Activated T-helper 1 cell treated with anti-CD3 and anti-CD28 coated beads, Interleukin-2, amount 50 U/mL, for 16 hours (primary cell): ENCODE results near the gene BLOC1S1.

ENCODE experiments used
- DNase-seq, 2 donors: peaks; one replicate each; pipeline ENCODE4 v3.0.0-alpha.2; 2020; ENCODE audit warnings: low read depth in 1 of 2, low spot score in 1 of 2

BLOC1S1 gene

DNA sequence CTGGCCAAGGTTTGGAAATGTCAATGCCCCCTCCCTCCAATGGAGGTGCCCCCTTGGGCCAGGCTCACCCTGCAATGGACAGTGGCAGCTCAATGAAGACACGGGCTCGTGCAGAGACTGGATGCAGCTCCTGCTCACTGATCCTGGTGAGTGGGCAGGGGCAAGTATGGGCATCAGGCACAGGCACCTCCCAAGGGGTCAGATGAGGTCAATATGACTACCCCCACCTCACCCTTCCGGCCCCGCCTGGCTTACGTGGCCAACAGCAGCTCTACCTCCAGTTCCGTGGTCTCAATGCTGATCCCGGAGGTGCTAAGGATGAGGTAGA is 21.7 kb upstream of the BLOC1S1 start:
- DNase-seq, result no peak

GRCh38 chr12:55694651-55695050 is 21.2 kb upstream of the BLOC1S1 start:
- DNase-seq, result no peak

GRCh38 chr12:55695349-55695748 is 20.5 kb upstream of the BLOC1S1 start:
- DNase-seq, result no peak

- no peak for DNase-seq
Measured at GRCh38 chr12:55696141-55696540, 19.7 kb upstream of the BLOC1S1 start.

DNA sequence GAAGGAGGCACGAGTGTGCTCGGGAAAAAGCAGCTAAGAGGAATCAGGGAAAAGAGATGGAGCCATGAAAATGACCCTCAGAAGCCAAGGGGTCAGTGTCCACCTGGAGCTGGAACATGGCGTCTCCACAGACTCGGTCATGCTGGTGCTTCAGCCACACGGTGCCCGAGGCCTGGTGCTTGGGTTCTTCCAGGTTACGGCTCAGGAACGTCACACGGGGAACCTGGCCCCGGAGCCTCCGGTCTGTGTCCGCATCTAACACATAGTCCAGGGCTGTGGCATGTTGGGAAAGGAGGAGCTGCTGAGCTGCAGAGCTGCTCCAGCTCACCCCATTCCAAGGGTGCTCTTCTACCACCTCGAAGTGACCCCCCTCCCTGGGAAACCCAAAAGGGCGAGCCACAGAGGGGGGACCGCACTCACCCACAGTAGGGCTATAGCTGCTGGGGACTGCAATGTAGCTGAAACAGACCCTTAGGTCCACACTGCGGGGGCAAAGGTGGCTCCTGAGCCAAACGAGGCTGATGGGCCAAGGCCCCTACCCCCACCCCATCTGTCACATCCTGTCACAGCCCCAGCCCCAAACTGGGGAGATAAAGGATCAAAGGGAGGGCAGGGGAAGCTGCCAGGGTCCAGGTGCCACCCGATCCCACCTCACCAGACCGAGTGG is 18.9 kb upstream of the BLOC1S1 start:
- DNase-seq, result no peak

- DNase-seq, result no peak
Measured at GRCh38 chr12:55697686-55698085, 18.2 kb upstream of the BLOC1S1 start.

DNA sequence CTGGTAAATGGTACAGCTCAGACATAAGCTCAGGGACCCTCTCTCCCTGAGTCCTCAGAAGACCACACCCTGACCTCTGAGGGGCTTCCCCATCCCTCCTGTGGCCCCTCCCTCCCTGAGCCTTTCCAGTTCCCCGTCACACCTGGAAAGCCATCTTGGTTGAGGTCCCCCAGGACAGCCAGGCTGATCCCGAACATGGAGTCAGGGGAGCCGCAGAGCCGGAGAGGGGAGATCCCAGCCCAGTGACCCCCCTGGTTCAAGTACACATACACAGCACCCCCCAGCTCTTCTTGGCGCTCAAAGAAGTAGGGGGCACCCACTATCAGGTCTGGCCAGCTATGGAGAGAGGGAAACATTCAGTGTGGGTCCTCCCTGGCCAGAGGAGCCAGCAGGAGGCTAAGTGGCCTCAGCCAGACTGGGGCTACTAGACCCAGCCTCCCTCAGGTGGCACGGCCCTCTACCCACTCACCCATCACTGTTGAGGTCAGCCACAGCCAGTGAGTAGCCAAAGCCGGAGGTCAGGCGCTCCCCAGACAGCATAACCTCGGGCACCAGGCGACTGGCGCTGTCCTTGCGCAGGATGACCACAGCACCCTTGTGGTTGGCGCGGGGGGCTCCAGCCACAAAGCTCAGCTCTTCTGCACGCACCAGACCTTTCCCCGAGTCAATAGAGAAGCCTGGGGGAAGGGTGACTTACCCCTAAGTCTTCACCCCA is 17.4 kb upstream of the BLOC1S1 start:
- no peak for DNase-seq

DNA sequence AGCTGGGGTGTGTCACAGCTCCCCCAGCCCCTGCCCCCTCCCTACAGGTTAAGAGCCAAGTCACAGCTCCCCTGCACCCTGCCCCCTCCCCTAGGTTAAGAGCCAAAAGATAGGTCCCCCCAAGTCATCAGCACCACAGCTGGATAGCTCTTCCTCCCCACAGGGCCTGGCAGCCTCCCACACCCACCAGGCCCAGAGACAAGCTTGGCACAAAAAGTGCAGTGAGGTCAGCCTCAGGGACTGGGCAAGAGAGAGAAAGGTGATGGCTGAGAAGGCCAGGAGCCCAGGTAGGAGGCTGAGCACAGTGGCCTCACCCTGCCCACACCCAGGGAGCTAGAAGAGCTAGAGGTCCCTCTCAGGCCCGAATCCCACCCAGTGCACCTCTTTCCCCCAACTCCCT is 16.9 kb upstream of the BLOC1S1 start:
- no peak for DNase-seq

GRCh38 chr12:55699471-55700055 is 16.3 kb upstream of the BLOC1S1 start:
- no peak for DNase-seq

GRCh38 chr12:55700255-55701018 is 15.4 kb upstream of the BLOC1S1 start:
- DNase-seq, result no peak

DNA sequence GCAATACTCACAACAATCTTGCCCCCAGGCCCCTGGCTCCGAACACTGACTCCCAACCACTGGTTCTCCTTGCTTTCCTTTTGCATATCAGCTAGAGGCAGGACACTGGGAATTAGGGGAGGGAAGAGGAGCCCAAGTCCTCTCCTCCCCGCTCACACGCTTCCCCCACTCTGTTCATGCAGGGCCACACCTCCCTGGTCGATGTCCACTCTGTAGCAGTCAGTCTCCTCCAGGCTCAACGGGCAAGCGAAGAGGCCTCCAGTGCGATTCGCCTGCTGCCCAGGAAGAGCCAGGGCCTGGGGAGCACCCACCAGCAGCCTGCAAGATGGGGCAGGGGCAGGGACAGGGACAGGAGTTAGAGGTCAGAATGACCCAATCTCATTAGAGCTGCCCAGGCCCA is 13.0 kb upstream of the BLOC1S1 start:
- no peak for DNase-seq

DNA sequence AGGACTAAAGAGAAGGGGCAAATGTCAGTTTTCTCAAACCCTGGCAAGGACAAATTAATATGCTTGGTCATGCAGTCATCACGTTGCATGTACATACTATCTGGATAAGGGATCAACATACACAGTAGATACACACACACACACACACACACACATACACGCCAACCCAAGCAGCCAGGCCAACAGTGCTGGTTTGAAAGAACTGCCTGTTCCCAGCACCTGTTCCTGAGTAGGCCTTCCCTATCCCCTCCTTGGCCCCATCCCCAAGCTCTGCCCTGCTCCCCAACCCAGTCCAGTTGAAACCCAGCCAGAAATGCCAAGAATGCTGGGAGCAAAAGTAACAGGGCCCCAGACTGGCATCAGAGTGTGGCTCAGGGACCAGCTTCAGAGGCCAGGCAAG is 12.6 kb upstream of the BLOC1S1 start:
- DNase-seq, result no peak

GRCh38 chr12:55703901-55704761 is 11.7 kb upstream of the BLOC1S1 start:
- DNase-seq, result no peak

- DNase-seq, result no peak
Measured at GRCh38 chr12:55704824-55705718, 10.8 kb upstream of the BLOC1S1 start.

GRCh38 chr12:55705782-55706402 is 10.0 kb upstream of the BLOC1S1 start:
- no peak for DNase-seq

DNA sequence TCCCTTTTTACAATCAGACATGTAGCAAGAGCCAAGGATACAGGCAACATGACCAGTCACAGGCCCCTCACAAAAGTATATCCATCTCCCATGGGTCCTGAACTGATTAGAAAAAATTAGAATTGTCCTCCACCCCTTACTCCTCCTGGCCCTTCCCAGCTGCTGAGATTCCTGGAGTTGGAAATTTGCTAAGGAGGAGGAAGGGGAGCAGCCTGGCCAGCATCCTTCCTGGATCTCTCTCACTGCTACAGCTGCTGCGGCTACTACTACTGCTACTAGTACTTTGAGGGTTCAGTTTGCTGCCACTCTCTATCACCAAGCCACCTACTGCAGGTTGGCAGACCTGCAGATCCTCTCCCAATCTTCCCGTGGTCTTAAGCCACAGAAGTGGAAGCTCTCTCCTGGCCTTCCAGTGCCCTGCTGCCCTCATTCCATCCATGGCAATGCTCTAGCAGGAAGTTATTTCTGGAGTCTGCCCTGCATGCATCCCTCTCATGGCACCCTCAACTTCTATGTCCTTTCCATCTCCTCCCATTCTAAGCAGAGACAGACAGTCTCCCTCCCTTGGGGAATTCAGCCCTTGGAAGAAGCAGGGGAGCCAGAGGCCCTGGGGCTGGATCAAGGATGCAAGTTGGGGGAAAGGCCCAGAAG is 9.2 kb upstream of the BLOC1S1 start:
- DNase-seq, result no peak

- no peak for DNase-seq
Measured at GRCh38 chr12:55707219-55707671, 8.6 kb upstream of the BLOC1S1 start.

- DNase-seq, result peak; percentile 32 to 47
Measured at GRCh38 chr12:55707841-55708694, 7.8 kb upstream of the BLOC1S1 start, which contains the start of gene ITGA7. ITGA7 (minus strand) TSS chr12:55707904; CDS start chr12:55707682, 222 bp downstream.
